NCI-H82 treated with DMSO at 0.1 percent for 48 hours (cell line): ENCODE data around the gene SFXN1.
A peak's percentile ranks its signal among the peaks of the same experiment; 100 is the strongest.
"Not testable (repeated sequence)": the region's sequence is repeated elsewhere in the genome, so short reads cannot be mapped to it uniquely, and the experiment has no call there.

Source experiments
- DNase-seq: peaks from one replicate; lab custom pipeline; 2025; ENCODE audit not compliant: unreplicated experiment; lab: John Stamatoyannopoulos, UW

The SFXN1 gene, protein sequence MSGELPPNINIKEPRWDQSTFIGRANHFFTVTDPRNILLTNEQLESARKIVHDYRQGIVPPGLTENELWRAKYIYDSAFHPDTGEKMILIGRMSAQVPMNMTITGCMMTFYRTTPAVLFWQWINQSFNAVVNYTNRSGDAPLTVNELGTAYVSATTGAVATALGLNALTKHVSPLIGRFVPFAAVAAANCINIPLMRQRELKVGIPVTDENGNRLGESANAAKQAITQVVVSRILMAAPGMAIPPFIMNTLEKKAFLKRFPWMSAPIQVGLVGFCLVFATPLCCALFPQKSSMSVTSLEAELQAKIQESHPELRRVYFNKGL

DNA sequence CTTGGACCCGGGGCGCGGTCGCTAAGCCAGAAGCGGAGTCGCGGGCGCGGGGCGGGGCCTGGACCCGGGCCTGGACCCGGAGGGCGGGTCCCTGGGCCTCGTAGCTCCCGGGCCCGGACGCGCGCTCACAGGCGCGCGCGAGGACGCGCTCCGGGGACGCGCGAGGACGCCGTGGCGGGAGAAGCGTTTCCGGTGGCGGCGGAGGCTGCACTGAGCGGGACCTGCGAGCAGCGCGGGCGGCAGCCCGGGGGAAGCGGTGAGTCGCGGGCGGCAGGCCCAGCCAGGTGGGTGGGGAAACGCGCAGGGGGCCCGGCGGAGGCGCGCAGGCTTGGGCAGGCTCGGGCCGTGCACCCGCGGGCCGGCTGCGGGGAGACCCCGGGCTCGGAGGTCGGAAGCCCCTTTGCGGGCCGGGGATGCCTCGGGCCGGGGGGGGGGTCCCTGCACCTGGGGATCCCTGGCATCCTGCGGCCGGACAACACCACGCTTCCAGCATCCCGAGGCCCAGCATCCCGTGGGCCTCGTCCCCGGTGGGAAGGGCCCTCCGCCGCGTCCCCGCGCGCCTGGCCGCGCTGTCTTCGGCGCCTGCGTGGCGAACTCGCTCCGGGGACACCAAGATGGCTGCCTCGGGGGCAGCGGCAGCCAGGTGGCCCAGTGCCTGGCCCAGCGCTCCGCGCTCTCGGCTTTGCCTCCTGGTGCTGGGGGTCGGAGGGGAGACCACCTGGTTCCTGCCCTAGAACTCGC is at the start of gene SFXN1:
Gene SFXN1, plus strand, starts transcription at position 177 of the 741 bp plus-strand sequence. CDS start 13,544 bp downstream, outside the sequence.
- no peak for DNase-seq

DNA sequence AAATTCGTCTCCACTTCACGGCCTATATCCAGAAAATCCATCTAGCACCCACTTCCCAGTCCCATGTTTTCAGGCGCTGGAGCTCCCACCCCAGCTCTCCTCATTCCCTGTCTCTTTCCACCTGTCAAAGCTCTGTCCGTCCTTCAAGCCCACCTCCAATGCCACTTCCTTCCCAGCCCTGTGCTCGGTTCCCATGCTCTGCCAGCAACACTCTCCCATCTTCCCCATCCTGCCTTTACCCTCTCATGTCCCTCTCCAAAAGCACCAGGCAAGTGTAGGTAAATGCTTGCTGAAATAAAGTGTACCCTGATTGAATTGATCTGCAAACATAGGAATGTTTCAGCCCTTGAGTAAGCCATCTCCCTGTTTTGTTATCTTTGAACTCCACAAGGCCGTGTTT is 43.6 kb upstream of the SFXN1 start:
- DNase-seq, result no peak

DNA sequence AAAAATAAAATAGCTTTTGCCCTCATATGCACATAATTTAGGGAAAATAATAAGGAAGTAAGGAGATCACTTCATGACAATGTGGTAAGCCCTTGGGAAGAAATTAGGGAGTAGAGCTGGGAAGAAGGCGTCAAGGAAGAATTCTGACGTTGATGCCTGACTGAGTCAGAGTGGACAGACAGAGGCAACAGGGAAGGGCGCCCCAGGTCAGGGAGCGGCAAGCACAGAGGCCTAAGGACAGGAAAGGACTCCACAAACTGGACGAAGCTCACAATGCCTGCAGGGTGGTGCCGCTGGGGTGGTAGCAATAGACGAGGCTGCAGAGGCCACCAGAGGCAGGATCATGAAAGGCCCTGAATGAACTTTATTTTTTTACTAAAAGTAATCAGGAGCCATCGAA is 42.0 kb upstream of the SFXN1 start:
- no peak for DNase-seq

DNA sequence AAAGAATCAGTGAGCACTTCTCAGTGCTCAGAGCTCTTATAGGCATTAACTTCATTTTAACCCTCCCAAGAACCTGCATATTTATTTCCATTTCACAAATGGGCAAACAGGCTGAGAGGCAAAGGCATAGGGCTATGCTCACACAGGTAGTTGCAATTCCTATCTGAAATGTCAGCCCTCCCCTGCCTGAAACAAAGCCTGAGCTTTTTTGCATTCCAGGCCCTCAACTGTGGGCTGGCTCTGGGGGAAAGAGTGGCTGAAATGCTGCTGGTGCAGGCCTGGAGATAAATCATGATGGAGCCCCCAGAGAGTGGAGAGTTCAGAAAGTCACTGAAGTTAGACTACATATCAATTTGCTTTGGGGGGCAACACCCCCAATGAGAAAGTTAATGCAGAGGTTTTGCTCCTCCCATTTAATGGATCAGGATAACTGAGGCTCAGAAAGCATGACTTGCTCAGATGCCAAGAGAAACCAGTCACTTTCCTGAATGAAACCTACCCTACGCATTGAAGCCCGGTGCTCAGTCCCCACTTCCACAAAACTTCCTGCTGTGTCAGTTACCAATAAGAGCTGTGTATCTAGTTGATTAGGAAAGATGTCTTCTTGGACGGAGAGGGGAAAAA is 40.0 kb upstream of the SFXN1 start:
- no peak for DNase-seq

DNA sequence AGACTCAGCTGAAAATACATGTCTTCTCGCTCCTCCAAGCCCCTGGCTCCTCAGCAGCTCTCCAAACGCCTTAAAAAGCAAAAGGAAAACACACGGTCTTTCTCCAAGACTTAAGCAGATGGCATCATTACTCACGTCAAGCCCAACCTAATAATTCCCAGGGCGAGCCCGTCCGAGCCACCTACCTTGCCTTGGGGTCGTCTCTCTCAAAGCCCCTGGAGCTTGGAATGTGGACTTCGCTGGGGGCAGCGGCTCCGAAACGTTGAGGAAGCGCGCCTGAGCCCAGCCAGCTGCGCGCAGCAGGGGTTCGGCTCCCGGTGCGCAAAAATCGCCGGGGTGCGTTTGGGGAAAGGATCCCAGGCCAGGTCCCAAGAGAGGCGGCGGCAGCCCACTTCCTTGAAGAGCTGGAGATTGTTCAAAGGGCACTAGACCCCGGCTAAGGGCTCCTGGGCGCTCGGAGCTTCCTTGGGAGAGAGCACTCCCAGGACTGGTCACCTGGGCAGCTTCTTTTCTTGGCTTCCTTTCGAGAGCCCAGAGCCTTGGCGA is 34.8 kb upstream of the SFXN1 start:
- no peak for DNase-seq

DNA sequence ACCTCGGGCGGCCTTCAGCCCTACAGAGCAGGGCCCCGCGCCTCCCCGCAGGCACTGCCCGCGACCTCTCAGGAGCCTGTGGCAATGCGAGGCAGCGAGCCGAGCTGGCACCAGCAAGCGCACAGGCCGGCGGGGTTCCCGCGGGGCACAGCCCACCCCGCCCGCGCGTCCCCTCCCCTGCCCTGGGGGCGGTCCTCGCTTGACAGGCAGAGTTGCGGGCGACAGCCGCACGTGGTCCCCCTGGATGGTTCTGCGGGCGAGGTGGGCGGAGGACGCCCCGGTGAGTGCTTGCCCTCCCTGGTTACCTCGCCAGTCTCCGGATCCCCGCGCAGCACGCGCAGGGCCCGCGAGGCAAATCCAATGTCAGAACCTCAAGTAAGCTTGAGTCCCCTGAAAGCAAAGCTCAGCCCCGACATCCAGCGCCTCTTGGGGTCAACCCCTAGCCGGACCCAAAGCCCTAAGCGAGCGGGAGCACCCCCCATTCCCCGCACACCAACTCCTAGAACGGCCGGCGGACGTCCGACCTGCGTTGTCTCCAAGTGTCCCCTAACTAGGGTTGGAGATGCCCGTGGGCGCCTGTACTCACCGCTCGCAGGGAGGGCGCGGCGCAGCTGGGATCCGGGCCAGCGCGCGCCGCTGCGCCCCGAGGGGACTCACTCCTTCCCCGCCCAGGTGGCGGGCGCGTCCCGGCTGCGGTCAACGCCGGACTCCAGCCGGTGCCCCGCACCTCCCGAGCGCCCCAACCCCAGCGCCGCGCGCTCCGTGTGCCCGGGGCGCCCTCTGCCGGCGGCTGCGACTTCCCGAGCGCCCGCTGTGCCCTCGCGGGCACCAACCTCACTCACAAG is 34.1 kb upstream of the SFXN1 start, which contains the start of gene DRD1:
Gene DRD1, minus strand, starts transcription at position 123 of the 845 bp plus-strand sequence. CDS start 1,083 bp downstream, outside the sequence.
- no peak for DNase-seq

DNA sequence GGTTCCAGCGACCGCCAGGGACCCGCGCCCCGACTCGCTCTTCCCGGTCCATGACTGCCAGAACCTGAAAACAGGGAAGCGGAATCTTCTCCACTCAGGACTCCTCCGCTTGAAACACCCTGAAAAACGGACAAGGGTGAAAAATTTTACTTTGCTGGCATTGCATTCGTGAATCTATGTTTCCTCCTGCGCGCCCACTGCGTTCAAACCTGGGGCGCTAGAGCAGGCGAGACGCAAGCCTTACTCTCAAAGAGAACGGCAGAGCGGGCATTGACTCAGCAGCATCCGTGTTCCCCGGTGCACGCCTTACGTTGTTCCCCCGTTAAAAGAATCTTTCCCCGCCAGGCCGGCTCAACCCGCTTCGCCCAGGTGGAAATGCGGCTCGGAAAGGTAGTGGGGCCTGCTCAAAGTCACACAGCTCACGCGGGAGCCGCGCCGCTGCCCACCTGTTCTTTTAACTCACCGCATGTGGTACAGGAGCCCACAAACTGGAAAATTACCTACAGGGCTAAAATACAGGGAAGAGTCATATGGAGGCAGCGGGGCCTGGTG is 33.4 kb upstream of the SFXN1 start:
- DNase-seq, result no peak

DNA sequence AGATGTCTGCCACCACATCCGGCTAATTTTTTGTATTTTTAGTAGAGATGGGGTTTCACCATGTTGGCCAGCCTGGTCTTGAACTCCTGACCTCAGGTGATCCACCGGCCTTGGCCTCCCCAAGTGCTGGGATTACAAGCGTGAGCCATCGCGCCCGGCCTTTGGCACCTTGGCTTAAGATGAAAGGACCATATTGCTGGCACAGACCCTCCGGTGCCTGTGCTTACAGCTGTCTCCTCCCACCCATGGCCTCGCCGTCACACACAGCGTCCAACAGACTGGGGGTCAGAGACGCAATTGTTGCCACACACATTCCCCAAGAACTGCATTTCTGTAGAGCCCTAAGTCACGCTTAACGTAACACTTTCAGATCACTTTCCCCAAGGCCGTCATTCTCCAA is 32.0 kb upstream of the SFXN1 start:
- not testable (repeated sequence) for DNase-seq

DNA sequence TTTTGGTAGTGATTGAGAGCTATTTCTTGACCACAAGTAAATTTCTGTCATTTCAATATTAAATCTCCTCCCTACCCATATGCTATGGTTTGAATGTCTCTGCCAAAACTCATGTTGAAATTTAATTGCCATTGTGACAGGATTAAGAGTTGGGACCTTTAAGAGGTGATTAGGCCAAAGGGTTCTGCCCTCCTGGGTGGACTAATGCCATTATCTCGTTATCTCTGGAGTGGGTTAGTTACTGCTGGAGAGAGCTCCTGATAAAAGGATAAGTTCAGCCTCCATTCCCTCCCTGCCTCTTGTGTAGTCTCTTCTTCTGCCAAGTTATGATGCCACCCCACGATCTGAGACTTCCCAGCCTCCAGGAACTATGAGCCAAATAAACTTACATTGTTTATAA is 30.8 kb upstream of the SFXN1 start:
- DNase-seq, result peak; percentile 28

DNA sequence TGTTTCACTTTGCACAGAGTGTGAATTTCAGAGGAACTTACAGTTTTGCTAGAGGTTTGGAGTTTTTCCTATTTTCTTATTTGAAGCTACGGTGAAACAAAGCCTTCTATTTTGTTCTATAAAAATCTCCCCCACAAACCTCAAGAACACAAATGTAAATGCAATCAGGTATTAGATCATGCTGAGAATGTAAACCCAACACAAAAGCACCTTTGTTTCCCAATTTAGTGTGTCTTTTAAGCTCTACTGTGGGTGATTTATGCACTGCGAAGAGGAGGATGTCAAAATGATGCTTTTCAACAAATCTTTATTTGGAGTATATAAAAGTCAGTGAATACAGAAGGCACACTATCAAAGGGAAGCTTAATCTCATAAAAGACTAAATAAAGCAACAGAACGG is 30.1 kb upstream of the SFXN1 start:
- no peak for DNase-seq

DNA sequence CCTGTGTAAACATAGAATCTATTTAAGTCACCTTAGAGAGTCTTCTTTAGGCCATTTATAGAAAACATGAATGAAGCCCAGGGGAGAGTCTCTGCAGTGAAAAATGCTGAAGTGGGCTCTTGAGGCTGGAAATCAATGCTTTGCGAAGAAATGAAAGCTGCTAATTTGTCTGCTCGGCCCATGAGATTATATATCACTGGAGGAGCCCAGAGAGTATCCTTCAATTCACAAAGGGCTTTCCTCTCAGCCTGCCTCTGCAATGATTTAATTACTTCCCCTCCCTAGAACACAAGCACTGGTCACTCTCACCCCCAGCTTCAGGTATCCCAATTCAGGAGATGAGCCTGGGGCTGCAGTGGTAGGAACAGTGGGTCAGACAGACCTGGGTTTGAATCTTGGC is 26.2 kb upstream of the SFXN1 start:
- DNase-seq, result no peak

DNA sequence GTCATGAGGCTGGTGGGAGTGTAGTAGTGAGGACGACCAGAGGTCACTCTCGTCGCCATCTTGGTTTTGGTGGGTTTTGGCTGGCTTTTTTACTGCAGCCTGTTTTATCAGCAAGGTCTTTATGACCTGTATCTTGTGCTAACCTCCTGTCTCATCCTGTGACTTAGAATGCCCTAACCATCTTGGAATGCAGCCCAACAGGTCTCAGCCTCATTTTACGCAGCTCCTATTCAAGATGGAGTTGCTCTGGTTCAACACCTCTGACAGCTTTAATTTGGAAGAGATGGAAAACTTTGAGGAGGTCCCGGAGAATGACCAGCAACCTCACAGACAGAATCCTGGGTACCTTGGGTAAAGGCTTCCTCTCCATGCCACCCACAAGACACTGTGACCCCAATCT is 24.0 kb upstream of the SFXN1 start:
- DNase-seq, result not testable (repeated sequence)

DNA sequence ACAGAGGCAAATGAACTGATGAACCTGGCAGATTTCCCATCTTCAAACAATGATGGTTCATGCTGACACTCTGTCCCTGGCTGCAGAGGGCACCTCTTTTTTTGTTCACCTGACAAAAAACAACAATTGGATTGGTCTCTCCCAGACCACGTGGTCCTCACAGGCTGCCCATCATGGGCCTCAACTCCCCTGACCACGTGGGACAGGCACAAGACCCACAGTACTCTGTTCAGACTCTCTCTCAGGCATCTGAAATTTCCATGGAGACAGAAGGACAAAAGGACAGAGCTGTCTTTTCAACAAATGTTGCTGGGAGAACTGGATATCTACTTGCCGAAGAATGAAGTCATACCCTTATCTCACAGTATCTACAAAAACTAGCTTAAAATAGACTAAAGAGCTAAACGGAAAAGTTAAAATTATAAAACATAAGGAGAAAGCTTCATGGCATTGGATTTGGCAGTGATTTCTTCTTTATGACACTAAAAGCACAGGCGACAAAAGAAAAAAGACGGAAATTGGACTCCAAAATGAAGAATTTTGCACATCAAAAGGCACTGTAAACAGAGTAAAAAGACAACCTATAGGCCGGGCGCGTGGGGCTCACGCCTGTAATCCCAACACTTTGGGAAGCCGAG is 22.1 kb upstream of the SFXN1 start:
- DNase-seq, result no peak

DNA sequence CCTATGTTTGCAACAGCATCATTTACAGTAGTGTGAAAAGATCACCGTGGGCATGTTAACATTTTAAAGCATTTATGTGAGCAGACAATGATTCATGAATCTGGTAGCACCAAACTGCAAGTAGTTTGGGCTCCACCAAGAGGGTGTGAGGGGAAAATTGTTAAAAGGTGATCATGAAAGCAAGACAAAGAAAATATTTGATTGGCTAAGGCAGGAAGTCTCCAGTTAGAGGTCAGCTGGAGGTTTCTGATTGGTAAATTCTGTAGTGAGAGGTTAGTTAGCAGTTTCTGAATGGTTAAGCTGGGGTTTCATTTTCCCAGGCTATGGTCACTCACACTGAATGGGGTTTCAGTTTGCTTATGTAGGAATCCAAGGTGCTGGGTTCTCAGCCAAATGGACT is 20.9 kb upstream of the SFXN1 start:
- no peak for DNase-seq

DNA sequence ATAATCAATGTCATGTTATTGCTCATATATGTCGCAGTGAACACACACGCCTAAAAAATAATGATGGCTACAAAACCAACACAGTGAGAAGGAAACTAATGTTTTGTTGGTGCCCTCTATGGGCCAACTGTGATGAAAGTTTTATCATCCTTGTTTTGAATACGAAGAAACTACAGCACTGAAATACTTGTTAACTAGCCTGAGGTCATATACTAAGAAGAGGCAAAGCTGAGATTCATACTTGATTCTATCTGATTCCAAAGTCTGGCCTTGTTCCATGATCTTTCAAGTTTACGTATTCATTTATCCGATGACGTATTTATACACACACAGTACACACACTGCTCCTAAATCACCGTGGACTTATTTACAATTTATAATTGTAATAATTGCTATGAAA is 18.2 kb upstream of the SFXN1 start:
- DNase-seq, result no peak

DNA sequence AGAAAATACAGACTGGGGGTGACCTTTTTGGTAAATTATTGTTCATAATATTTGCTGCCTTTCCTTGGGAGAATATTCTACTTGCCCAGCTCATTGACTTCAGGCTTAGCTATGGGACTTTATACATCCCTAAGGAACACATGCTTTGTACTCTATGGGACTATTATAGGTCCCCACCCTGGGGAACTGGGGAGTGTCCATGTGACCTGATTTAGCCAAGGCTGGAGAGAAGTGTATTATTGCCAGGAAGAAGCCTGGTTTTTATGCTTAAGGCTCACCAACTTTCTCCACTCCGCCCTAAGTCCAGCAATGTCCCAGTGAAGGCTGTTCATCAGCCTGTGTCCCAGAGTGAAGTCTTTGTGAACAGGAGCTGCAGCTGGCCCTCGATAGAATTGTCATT is 17.8 kb upstream of the SFXN1 start:
- DNase-seq, result no peak

DNA sequence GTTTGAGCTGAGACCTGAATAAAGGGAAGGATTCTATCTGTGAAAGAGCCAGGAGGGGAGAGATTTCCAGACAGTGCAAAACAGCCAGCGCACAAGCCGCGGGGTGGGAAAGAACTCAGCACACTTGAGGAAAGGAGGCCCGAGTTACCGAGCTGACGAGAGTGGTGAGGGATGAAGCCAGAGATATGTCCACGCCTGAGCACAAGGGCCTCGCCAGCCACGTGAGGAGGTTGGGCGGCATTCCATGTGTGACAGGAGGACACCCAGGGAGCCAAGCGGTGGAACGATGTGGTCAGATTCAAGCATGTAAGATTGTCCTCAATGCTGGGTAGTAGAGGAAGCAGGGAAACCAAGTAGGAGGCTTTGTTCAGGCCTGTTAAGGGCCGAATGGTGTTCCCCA is 17.0 kb upstream of the SFXN1 start:
- no peak for DNase-seq

DNA sequence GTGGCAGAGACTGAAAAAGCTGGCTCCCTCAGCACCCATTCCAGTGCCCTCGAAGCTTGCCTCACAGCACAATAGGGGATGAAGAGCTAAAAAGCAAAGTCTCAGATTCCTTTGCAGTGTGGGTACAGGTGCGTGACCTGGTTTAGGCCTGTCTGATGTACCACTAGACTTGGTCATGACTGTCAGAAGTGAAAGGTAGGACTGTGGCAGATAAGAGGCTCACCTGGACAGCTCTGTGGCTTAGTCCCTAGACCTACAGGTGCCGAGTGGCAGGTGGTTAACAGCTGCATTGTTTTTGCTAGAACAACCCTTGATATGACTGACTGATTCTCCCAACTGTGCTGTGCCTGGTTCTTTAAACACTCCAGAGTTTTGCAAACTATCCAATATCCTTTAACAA is 14.7 kb upstream of the SFXN1 start:
- no peak for DNase-seq

DNA sequence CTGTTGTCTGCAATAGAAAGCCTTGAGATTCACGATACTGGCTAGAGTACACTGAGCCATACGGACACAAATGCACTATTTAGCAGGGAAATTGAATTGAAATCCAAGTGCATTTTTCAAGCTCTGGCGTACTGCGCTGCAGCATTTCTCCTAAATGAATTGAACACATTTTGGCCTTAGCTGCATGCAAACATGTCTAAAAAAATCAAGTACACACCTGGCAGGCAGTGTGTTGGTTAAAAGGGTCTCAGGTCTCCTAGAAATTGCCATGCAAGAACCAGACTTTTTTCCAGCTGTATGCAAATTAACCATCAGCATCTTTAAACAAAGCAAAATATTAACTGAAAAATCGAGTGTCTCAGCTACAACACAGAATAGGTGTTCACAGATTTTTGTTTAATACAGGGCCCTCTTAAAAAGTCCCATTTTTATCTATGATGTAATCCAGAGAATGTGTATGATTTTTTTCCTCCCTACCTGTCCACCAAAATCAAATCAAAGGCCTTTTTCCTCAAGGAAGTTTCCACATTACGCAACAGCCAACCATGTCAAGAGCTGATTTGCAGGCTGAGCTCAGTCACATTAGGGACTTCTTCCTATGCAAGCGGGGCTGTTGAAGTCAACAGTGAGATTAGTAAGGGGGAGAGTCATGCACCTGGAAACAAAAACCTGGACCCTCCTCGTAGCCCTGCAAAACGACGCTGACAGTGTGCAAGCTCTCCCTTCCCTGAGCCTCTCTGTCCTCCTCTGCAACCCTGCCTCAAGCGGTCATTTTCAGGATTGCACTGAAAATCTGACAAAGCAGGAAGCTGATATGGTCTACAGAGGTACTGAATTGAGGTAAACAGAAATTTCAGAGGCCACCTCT is 14.1 kb upstream of the SFXN1 start:
- DNase-seq, result peak; percentile 15
